GM10847 (cell line): Measurements from ENCODE around the gene LRRC4C.

Experiments used
- POLR2A ChIP-seq: IDR thresholded peaks from 2 replicates; pipeline ENCODE4 v1.6.1; 2011; ENCODE audit not compliant: insufficient read length; ENCODE audit errors: extremely low read depth

Gene LRRC4C

DNA sequence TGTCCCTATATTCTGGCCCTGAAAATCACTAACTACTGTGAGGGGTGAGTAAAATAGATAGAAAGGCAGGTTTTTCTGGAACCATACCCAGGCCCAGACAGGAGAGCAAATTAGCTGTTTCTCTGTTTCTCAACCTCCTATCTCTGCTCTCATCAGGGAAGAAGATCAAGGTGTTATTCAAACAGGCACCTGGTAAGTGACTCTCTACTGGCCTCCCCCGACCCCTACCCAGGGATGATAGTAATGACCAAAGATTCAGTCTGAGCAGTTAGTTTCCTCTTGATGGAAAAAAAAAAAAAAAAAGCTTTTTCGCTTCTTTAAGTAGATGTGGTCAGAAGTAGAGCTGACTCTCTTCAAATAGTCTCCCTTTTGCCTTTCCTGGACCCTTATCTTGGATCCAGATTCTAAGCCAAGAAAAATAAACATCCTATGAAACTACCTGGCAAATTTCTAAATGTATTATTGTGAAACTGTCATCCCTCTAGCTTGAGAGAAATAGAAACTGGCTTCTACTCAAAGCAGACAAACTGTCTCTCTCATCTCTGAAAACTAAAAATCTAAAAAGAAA, 9.9 kb downstream of the LRRC4C start:
- no peak for TF ChIP-seq POLR2A

DNA sequence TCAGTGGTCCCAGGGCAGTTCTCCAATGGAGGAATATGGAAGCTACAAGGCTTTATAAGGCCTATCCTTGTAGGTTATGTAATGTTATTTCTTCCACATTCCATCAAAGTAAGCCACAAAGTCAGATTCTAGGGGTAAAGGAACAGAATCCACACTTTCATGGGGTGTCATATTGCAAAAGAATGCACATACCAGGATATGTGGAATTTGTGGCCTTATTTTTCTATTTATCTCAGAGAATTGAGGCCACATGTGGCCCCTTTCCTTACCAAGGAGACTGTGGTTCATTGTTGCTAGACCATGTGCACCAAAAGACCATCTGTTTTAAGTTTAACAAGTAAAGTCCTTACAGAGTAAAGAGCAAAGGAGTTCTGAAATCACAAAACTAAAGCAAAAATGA, 12.9 kb downstream of the LRRC4C start:
- TF ChIP-seq POLR2A = no peak

DNA sequence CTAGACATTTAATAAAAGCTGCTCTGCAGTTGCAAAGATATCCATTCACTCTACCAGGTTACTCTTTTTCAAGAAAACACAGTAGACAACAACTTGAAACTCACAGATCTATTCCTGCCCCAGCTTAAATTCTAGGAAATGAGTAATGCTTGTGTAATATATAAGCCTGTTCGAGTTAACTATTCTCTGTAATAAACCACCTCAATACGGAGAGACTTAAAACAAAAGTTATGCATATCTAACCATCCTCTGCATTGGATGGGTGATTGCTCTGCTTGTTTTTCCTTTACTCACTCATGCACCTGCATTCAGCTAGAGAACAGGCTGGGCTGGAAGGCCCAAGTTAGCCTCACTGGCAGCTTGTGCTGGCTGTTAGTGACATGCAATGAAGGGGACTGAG, 13.3 kb downstream of the LRRC4C start:
- TF ChIP-seq POLR2A = no peak

GRCh38 chr11:41437006-41437490, 22.4 kb downstream of the LRRC4C start:
- no peak for TF ChIP-seq POLR2A

DNA sequence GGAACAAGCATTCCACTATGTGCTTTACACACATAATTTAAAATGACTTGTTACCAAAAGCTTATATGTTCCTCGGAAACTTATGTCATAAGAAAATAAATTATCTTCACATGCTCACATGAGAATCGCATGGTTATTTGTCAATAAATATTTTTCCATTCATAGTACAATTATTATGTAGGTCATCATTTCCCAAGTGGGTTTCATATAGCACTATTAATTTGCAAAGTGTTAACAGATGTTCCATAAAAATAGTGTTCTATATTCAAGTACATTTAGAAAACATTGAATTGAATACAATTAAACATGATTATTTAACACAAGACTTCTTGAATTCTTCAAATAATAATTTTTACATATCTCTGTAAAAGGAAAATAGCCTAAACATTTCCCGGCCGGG, 23.9 kb downstream of the LRRC4C start:
- no peak for TF ChIP-seq POLR2A

DNA sequence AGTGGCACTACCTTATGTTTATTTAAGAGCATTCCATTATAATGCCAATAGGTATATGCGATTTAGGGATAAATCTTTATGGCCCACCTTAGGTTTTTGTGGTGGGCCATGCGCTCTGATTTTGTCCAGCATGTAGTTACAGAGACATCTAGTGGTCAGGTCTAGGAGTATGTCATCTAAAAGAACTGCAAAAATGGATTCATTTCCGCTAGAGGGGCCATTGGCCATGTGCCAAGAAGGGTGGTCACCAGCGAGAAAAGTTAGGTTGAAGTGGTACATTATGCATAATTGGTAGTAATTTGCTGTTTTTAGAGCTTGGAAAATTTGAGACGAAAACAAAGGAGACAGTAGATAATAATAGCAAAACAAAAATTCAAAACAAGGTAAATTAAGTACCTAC, 27.7 kb downstream of the LRRC4C start:
- no peak for TF ChIP-seq POLR2A

GRCh38 chr11:41419901-41420300, 39.6 kb downstream of the LRRC4C start:
- TF ChIP-seq POLR2A = no peak

GRCh38 chr11:41414771-41415440, 44.5 kb downstream of the LRRC4C start:
- TF ChIP-seq POLR2A = no peak

- no peak for TF ChIP-seq POLR2A
These were observed 45.6 kb downstream of the LRRC4C start for GRCh38 chr11:41413843-41414242.

DNA sequence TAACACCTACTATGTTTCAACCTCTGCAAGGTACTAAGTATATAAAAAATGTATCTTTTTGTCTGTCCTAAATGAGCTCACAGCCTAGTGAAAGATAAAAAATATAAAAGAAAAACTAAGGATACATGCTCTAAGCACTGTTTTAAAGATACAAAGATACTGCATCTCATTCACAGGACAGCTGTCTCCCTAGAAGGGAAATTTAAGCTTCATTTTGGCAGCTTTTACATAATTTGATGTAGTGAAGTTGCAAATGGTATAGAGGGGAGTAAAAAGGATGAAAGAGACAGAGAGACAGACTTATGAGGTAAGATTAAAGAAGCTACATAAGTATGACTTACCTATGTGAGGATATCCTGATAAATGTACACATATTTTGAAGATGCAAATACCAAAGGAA, 53.6 kb downstream of the LRRC4C start:
- no peak for TF ChIP-seq POLR2A

GRCh38 chr11:41404109-41404508, 55.3 kb downstream of the LRRC4C start:
- TF ChIP-seq POLR2A = no peak

DNA sequence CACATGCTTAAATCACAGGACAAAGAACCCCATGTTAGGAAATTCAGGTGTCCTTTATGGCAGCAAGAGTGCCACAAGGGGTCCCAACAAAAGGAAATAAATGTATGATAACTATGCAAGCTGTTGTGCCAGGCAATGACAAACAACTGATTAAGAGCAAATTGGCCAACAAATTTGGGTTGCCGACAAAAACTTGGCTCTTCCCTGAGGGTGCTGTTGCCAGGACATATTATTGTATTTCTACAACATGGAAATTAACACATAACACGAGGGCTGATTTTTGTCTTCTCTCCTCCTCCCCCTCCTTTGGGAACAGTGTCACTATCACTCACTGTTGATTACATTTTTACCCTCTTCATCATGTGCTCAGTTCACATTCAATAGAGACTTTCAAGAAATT, 56.0 kb downstream of the LRRC4C start:
- TF ChIP-seq POLR2A = no peak

DNA sequence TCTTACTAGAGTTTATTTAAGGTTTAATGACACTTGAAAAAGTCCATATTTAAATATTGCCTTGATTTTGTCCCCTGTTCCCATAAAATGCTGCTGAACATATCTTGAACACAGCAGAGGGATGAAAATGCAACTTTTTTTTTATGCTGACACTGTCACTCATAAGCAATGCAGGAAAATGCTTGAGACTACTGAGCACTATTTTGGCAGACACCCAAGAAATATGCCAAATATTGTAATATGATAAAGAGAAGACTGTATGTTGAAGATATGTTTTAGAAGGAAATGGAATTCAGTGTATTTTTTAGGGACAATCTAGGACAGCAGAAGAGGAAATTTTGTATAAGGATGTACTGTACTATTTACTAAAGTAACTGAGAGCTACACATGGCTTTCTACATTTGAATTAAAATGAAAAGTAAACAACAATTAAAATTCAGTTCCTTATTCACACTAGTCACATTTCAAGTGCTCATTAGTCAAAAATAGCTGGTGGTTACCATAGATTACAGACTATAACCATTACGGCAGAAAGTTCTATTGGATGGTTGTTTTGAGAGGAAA, 58.6 kb downstream of the LRRC4C start:
- no peak for TF ChIP-seq POLR2A

GRCh38 chr11:41400124-41400523, 59.3 kb downstream of the LRRC4C start:
- TF ChIP-seq POLR2A = no peak

DNA sequence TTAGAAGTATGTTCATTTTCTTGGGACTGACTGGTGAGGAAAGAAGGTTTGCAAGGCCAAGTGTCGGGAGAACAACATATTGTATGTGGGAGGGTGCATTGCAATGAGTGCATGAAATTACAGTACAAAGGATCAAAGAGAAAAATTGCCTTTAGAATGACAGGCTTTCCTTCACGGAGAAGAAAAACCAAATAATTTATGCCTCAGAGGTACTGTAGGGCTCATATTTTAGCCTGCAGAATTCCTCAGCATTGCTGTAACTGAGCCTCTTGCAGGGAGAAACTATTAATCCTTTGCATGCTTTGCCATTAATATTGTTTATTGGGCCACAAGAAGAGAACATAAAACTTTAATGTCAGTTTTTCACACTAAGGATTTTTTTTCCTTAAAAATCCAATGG, 60.1 kb downstream of the LRRC4C start:
- no peak for TF ChIP-seq POLR2A

DNA sequence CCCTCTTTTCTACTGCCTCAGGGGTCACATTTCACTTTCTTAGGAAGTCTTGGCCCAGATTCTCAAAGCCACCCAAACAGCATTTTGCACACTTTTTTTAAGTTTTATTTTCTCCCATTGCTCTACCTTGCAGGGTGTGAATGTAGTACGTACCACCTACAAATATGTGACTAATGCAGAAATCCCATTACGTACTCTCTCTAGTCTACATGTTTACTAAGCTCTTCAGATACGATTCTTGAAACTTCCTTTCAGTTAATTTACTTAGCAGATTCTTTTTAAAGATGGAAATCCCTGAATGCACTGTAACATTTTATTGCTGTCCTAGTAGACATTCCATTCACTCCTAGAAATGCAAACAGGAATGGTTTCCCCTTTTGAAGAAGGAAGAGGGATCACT, 61.3 kb downstream of the LRRC4C start:
- no peak for TF ChIP-seq POLR2A
